Measurements from ENCODE around the gene TANC1. TPM values are rescaled to one million over a fixed set of nuclear protein-coding genes. Genes with fewer than 3 reads are reported as not detected.

The TANC1 gene
- polyA plus RNA-seq, 1 donor (not counting 4 experiments of a cell fraction or from before 2014, with no cell fraction given) = 33.5 TPM

- H3K79me2 ChIP-seq (ENCODE audit: control insufficient read depth, insufficient read depth, low read length) = no peaks in the 10 kb centered on the region
- no peaks in the 10 kb centered on the region for H3K36me3 ChIP-seq (ENCODE audit: control insufficient read depth in 2 of 2, extremely low read depth in 1 of 2, insufficient read depth in 2 of 2, low read length in 2 of 2)
- FAIRE-seq = no peak
- no peak overlapping the region for H3K9ac ChIP-seq (ENCODE audit: control insufficient read depth, extremely low read depth, insufficient read depth, low read length)
- dilution Hi-C loops (cut with MboI; ENCODE audit: extremely low pct_ligation_motif_present, low sequenced_read_pairs) = no loop called here
- no peak overlapping the region for H3K4me2 ChIP-seq (ENCODE audit: control insufficient read depth, extremely low read depth, insufficient read depth, low read depth, low read length)
- H3K27ac ChIP-seq (ENCODE audit: control insufficient read depth, insufficient read depth, low read length) = no peak overlapping the region
- no peaks in the 10 kb centered on the region for H3K9me1 ChIP-seq (ENCODE audit: control insufficient read depth, extremely low read depth, insufficient read depth, low read length)
- no peaks in the 10 kb centered on the region for H3K27me3 ChIP-seq (ENCODE audit: control insufficient read depth, extremely low read depth, insufficient read depth, low read length)
- TF ChIP-seq CTCF (optimal IDR thresholded peaks at IDR 0.05 in 1 of 3, IDR thresholded peaks at IDR 0.05 in 1 of 3, conservative IDR thresholded peaks at IDR 0.05 in 1 of 3; ENCODE audit: extremely low read depth in 1 of 3, insufficient read depth in 2 of 3, low read length in 3 of 3) = no peak
- no peak for TF ChIP-seq EZH2 (IDR thresholded peaks at IDR 0.05; ENCODE audit: low read length)
- peaks cover 4% of the 10 kb centered on the region for H3K4me1 ChIP-seq (ENCODE audit: control insufficient read depth, extremely low read depth, insufficient read depth, low read length)
- no peak overlapping the region for H2AFZ ChIP-seq (ENCODE audit: control insufficient read depth, low read length)
- H4K20me1 ChIP-seq (ENCODE audit: control insufficient read depth, extremely low read depth, insufficient read depth, low read length) = no peaks in the 10 kb centered on the region
- no peak overlapping the region for H3K4me3 ChIP-seq (ENCODE audit: control insufficient read depth in 2 of 3, extremely low read depth in 1 of 3, insufficient read depth in 2 of 3, low read depth in 1 of 3, low read length in 3 of 3)
- H3K9me3 ChIP-seq (ENCODE audit: control insufficient read depth, low read depth, low read length) = no peaks in the 10 kb centered on the region
- DNase-seq (ENCODE audit: low read depth, low spot score) = no peak
Observed at GRCh38 chr2:159262904-159263303, 294.5 kb downstream of the TANC1 start.

DNA sequence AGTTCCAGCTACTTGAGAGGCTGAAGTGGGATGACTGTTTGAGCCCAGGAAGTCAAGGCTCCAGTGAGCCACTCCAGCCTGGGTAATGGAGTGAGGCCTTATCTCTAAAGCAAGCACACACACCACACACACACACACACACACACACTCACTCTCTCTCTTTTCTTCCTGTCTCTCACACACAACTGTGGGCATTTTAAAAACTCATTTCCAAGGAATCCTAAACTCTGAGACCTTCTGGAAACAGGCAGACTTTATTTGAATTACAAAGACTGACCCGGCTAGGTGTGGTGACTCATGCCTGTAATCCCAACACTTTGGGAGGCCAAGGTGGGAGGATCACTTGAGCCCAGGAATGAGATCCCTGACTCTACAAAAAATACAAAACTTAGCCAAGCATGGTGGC, 296.7 kb downstream of the TANC1 start:
- Histone ChIP-seq H3K9ac (ENCODE audit: control insufficient read depth, extremely low read depth, insufficient read depth, low read length) (no peak overlapping the region), H3K36me3 (ENCODE audit: control insufficient read depth in 2 of 2, extremely low read depth in 1 of 2, insufficient read depth in 2 of 2, low read length in 2 of 2) (no peaks in the 10 kb centered on the region), H3K4me2 (ENCODE audit: control insufficient read depth, extremely low read depth, insufficient read depth, low read depth, low read length) (no peak overlapping the region), H3K27me3 (ENCODE audit: control insufficient read depth, extremely low read depth, insufficient read depth, low read length) (no peaks in the 10 kb centered on the region), H3K79me2 (ENCODE audit: control insufficient read depth, insufficient read depth, low read length) (no peaks in the 10 kb centered on the region), H3K9me1 (ENCODE audit: control insufficient read depth, extremely low read depth, insufficient read depth, low read length) (no peaks in the 10 kb centered on the region), H3K27ac (ENCODE audit: control insufficient read depth, insufficient read depth, low read length) (no peak overlapping the region), H3K9me3 (ENCODE audit: control insufficient read depth, low read depth, low read length) (no peaks in the 10 kb centered on the region), H2AFZ (ENCODE audit: control insufficient read depth, low read length) (no peak overlapping the region), H3K4me3 (ENCODE audit: control insufficient read depth in 2 of 3, extremely low read depth in 1 of 3, insufficient read depth in 2 of 3, low read depth in 1 of 3, low read length in 3 of 3) (no peak overlapping the region), H4K20me1 (ENCODE audit: control insufficient read depth, extremely low read depth, insufficient read depth, low read length) (no peaks in the 10 kb centered on the region), H3K4me1 (ENCODE audit: control insufficient read depth, extremely low read depth, insufficient read depth, low read length) (peaks cover 4% of the 10 kb centered on the region)
- FAIRE-seq (no peak), DNase-seq (ENCODE audit: low read depth, low spot score) (no peak)
- TF ChIP-seq EZH2 (IDR thresholded peaks at IDR 0.05; ENCODE audit: low read length) (no peak), CTCF (optimal IDR thresholded peaks at IDR 0.05 in 1 of 3, IDR thresholded peaks at IDR 0.05 in 1 of 3, conservative IDR thresholded peaks at IDR 0.05 in 1 of 3; ENCODE audit: extremely low read depth in 1 of 3, insufficient read depth in 2 of 3, low read length in 3 of 3) (no peak)
- dilution Hi-C loops (cut with MboI; ENCODE audit: extremely low pct_ligation_motif_present, low sequenced_read_pairs) = no loop called here
